ENCODE data around the gene EPB42. TPM values are rescaled to one million over a fixed set of nuclear protein-coding genes. Genes with fewer than 3 reads are reported as not detected.

EPB42 gene
- total RNA-seq, 2 experiments from 2014 or later = not detected

DNA sequence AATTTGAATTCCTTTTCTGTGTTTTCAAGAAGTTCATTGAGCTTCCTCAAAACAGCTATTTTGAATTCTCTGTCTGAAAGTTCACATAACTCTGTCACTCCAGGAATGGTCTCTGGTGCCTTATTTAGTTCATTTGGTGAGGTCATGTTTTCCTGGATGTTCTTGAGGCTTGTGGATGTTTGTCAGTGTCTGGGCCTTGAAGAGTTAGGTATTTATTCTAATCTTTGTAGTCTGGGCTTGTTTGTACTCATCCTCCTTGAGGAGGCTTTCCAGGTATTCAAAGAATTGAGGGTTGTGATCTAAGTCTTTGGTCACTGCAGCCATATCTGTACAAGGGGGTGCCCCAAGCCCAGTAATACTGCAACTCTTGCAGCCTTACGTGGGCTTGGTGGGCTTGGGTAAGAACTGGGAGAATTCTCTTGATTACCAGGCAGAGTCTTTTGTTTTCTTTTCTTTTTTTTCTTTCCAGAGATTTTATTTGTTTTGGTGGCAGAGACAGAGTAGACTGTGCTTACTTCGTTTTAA is 55.0 kb downstream of the EPB42 start:
- no peaks in the 10 kb centered on the region for H3K9me3 Mint-ChIP-seq
- POLR2A ChIA-PET = no interaction called here
- intact Hi-C loops (cut with micrococcal nuclease) = no loop called here

DNA sequence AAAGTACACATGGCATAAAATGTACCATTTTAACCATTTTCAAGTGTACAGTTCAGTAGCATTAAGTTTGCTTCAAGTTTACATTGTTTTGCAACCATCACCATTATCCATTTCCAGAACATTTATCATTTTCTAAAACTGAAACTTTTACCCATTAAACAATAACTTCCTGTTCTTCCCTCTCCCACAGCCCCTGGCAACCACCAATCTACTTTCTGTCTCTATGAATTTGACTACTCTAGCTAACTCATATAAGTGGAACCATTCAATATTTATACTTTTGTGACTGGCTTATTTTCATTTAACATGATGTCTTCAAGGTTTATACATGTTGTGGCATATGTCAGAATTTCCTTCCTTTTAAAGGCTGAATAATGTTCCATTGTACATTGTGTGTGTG is 67.5 kb downstream of the EPB42 start:
- CTCF ChIA-PET = no interaction called here
- H3K27ac Mint-ChIP-seq = no peak overlapping the region
- no peak for DNase-seq
- H3K27me3 Mint-ChIP-seq = no peaks in the 10 kb centered on the region
- no peaks in the 10 kb centered on the region for H3K9me3 Mint-ChIP-seq
- intact Hi-C loops (cut with micrococcal nuclease) = no loop called here
- no peak for ATAC-seq
- H3K4me3 Mint-ChIP-seq = no peak overlapping the region
- TF ChIP-seq, protein P1, sequence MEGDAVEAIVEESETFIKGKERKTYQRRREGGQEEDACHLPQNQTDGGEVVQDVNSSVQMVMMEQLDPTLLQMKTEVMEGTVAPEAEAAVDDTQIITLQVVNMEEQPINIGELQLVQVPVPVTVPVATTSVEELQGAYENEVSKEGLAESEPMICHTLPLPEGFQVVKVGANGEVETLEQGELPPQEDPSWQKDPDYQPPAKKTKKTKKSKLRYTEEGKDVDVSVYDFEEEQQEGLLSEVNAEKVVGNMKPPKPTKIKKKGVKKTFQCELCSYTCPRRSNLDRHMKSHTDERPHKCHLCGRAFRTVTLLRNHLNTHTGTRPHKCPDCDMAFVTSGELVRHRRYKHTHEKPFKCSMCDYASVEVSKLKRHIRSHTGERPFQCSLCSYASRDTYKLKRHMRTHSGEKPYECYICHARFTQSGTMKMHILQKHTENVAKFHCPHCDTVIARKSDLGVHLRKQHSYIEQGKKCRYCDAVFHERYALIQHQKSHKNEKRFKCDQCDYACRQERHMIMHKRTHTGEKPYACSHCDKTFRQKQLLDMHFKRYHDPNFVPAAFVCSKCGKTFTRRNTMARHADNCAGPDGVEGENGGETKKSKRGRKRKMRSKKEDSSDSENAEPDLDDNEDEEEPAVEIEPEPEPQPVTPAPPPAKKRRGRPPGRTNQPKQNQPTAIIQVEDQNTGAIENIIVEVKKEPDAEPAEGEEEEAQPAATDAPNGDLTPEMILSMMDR (IDR thresholded peaks at IDR 0.05) = no peak
- peaks cover 32% of the 10 kb centered on the region for H3K36me3 Mint-ChIP-seq (ENCODE audit: low read depth)
- POLR2A ChIA-PET = no interaction called here
- H3K4me1 Mint-ChIP-seq (ENCODE audit: low read depth) = peaks cover 8% of the 10 kb centered on the region

More for the DNA sequence above, 55.0 kb downstream of the EPB42 start:
- H3K27ac Mint-ChIP-seq = no peak overlapping the region
- no peak for DNase-seq
- CTCF ChIA-PET = interaction anchor here (1.0 kb wide), 1 partner anchor 21 kb away, joined by 3 read pairs; no protein-coding TSS in a partner anchor
- TF ChIP-seq, protein P1 (IDR thresholded peaks at IDR 0.05) = no peak
- H3K4me3 Mint-ChIP-seq = no peak overlapping the region
- peaks cover 26% of the 10 kb centered on the region for H3K36me3 Mint-ChIP-seq (ENCODE audit: low read depth)
- no peak for ATAC-seq
- H3K27me3 Mint-ChIP-seq = no peaks in the 10 kb centered on the region
- H3K4me1 Mint-ChIP-seq (ENCODE audit: low read depth) = peaks cover 3% of the 10 kb centered on the region

DNA sequence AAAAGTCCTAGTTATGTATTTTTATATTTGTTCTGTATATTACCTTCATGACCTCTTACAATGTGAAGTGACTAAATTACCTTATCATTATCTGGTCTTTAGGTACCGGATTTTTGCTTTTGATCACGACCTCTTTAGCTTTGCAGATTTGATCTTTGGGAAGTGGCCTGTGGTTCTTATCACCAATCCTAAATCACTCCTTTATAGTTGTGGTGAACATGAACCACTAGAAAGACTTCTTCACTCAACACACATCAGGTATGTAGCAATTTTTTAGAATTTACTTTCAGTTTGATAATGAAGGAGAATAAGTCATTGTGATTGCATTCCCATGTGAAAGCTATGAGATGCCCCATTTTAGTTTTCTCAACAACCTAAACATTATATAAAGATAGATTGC is 69.1 kb downstream of the EPB42 start:
- Mint-ChIP-seq H3K9me3 (no peaks in the 10 kb centered on the region), H3K4me3 (no peak overlapping the region), H3K4me1 (ENCODE audit: low read depth) (peaks cover 8% of the 10 kb centered on the region), H3K27me3 (no peaks in the 10 kb centered on the region), H3K36me3 (ENCODE audit: low read depth) (peaks cover 28% of the 10 kb centered on the region), H3K27ac (no peak overlapping the region)
- POLR2A ChIA-PET = no interaction called here
- CTCF ChIA-PET = interaction anchor here (0.9 kb wide), 1 partner anchor 19 kb away, joined by 3 read pairs; no protein-coding TSS in a partner anchor
- TF ChIP-seq, protein P1 (IDR thresholded peaks at IDR 0.05) = no peak
- intact Hi-C loops (cut with micrococcal nuclease) = no loop called here
- DNase-seq (no peak), ATAC-seq (peak; percentile 27)

DNA sequence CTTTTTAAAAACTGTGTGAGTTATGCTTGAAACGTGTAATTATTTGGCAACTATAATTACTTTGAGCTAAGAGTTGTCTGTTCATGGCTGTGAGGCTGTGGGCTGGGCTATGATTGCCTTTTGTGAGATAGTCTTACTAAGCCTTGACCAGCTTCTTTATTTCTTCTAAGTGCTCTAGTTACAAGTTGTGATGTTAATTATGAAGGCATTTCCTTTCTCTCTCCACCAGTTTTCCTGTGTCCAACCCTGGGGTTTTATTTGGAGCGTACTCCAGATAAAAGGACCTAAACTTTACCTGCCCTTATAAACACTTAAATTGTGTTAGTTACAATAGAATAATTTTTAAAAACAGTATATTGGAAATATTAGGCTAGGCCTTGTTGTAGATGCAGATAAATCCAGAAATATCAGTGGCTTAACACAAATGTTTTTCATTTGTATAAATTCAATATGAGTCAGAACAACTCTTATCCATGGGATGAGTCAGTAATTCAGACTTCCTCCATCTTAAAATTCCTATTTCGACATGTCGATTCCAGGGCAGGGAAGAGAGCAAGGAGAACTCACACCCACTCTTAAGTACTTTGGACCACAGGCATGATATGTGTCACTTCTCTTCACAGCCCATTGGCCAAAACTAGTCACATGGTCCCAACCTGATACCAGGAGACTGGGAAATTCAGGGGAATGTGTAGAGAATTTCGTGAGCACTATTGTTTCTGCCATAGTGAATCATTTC is 70.5 kb downstream of the EPB42 start:
- H3K36me3 Mint-ChIP-seq (ENCODE audit: low read depth) = peaks cover 27% of the 10 kb centered on the region
- intact Hi-C loops (cut with micrococcal nuclease) = no loop called here
- ATAC-seq = no peak

More for the DNA sequence above, 70.5 kb downstream of the EPB42 start:
- Mint-ChIP-seq H3K27me3 (no peaks in the 10 kb centered on the region), H3K9me3 (no peaks in the 10 kb centered on the region), H3K4me1 (ENCODE audit: low read depth) (peaks cover 8% of the 10 kb centered on the region), H3K4me3 (no peak overlapping the region), H3K27ac (no peak overlapping the region)
- TF ChIP-seq, protein P1 (IDR thresholded peaks at IDR 0.05) = no peak
- POLR2A ChIA-PET = interaction anchor here (0.8 kb wide), 1 partner anchor 8 kb away, joined by 3 read pairs; no protein-coding TSS in a partner anchor
- no peak for DNase-seq
- CTCF ChIA-PET = interaction anchor here (1.4 to 1.5 kb wide), 2 partner anchors 13 to 135 kb away, joined by 4 read pairs; no protein-coding TSS in a partner anchor

Other genes with a start within 250 kb of the EPB42 start
- gene UBR1, start 115.0 kb downstream of the EPB42 start, total RNA-seq = 10 to 100 TPM; 27.3 to 29.2 TPM
- 10 to 100 TPM; 10.5 to 11.6 TPM for gene TMEM62, start 87.4 kb downstream of the EPB42 start, total RNA-seq
- gene CCNDBP1, start 35.6 kb downstream of the EPB42 start, total RNA-seq = 10 to 100 TPM; 49.2 to 54.1 TPM
- under 1 TPM; 0.11 to 0.22 TPM for gene TGM5, start 45.9 kb upstream of the EPB42 start, total RNA-seq
- gene TGM7, start 81.2 kb upstream of the EPB42 start, total RNA-seq = not detected
- 1 to 10 TPM; 8.3 to 9.2 TPM for gene LCMT2, start 109.6 kb upstream of the EPB42 start, total RNA-seq
- gene ZSCAN29, start 150.0 kb upstream of the EPB42 start, total RNA-seq = 10 to 100 TPM; 20.9 to 23.8 TPM
- gene TUBGCP4, start 150.1 kb upstream of the EPB42 start, total RNA-seq = 10 to 100 TPM; 32.9 to 33.4 TPM